Muscle layer of colon (tissue), 2 donors: ENCODE data around the gene EFNA2.

Source experiments
- H3K27ac ChIP-seq: one replicate; pipeline ENCODE4 v1.7.0; 2013; ENCODE audit warnings: low read depth, mild to moderate bottlenecking, low read length, moderate library complexity
- H3K27me3 ChIP-seq, 2 donors: one replicate each; pipeline ENCODE4 v1.7.0; 2013; ENCODE audit warnings: low read length in 2 of 2, mild to moderate bottlenecking in 2 of 2; ENCODE audit not compliant: insufficient read depth in 2 of 2, control insufficient read depth in 1 of 2
- H3K36me3 ChIP-seq: one replicate; pipeline ENCODE4 v1.7.0; 2013; ENCODE audit warnings: mild to moderate bottlenecking, low read length; ENCODE audit not compliant: insufficient read depth
- H3K4me1 ChIP-seq: one replicate; pipeline ENCODE4 v1.7.0; 2013; ENCODE audit warnings: mild to moderate bottlenecking, low read length; ENCODE audit not compliant: insufficient read depth
- H3K4me3 ChIP-seq, 2 donors: one replicate each; pipeline ENCODE4 v1.7.0; 2013; ENCODE audit warnings: low read length in 2 of 2, low read depth in 1 of 2, mild to moderate bottlenecking in 1 of 2, moderate library complexity in 1 of 2
- H3K9ac ChIP-seq: one replicate; pipeline ENCODE4 v1.7.0; 2013; ENCODE audit warnings: low read length
- H3K9me3 ChIP-seq: one replicate; pipeline ENCODE4 v1.7.0; 2013; ENCODE audit warnings: mild to moderate bottlenecking, low read length
- donor health status: abdominal sarcoma.
- donor health status: Adenocarcinoma of cecum.

Gene EFNA2

DNA sequence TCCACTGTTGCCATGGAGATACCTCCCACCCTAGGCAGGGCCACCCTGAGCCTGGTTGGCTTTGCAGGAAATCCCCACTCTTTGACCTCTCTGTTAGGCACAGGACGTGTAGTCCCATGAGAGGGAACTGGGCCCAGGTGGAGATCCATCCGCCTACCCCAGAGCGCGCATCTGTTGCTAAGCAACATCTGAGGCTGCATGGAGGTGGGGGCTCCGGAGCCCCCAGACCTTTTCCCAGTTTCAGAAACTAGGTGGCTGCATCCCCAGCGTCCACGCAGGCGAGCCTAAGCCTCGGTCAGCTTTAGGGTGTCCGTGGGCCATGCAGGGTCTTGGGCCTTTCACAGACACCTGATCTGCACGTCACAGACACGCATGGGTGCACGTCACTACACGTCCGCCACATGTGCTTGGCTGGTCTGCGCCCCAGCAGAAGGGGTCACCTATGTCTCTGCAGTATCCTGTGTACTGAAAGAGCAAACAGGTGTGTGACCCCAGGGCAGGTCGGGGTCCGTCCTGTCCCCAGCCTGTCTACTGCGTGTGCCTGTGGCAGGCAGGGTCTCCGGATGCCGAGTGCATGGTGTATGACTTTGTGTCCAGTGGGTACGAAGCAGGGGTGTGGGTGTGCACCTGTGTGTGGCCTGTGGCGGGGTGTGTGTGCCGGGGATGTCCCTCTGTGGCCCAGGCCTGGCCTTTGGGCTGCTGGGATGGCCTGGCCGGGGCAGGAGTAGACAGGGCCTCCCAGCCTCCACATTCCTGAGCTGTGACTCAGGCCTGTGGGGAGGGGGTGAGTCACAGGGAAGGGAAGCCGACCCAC is 20.7 kb upstream of the EFNA2 start:
- Histone ChIP-seq H3K36me3 (no peaks in the 10 kb centered on the region), H3K27ac (peak overlapping the region; percentile 93)

DNA sequence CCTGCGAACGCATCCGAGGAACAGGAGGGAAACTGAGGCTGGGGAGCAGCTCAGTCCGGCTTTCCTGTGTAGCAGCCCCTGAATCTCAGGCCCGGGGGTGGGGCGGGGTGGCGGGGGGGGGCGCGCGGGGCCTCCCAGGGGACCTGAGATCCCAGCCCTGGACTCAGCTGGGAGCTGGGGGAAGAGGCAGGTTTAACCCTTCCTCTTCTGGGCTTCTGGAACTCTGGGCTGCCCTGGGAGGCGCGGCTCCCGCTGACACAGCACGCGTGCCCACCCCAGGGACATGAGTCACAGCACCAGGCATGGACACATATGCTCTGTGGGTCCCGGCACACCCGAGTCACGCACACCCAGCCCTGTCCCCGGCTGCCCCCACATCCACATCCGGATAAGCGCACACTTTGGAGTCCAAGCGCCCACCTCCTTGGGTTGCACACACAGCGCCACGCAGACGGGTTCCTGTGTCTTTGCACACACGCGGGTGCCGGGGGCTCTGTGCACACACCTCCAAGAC is 20.0 kb upstream of the EFNA2 start:
- Histone ChIP-seq H3K9ac (no peak overlapping the region), H3K9me3 (no peaks in the 10 kb centered on the region), H3K4me3 (peak overlapping the region; percentile 28 to 70), H3K36me3 (peaks cover 2% of the 10 kb centered on the region), H3K4me1 (peaks cover 46% of the 10 kb centered on the region), H3K27me3 (no peaks in the 10 kb centered on the region), H3K27ac (peak overlapping the region; percentile 93)

More for the DNA sequence above, 20.7 kb upstream of the EFNA2 start:
- Histone ChIP-seq H3K4me3 (no peak overlapping the region), H3K9ac (no peak overlapping the region), H3K9me3 (no peaks in the 10 kb centered on the region), H3K4me1 (peaks cover 49% of the 10 kb centered on the region), H3K27me3 (no peaks in the 10 kb centered on the region)

DNA sequence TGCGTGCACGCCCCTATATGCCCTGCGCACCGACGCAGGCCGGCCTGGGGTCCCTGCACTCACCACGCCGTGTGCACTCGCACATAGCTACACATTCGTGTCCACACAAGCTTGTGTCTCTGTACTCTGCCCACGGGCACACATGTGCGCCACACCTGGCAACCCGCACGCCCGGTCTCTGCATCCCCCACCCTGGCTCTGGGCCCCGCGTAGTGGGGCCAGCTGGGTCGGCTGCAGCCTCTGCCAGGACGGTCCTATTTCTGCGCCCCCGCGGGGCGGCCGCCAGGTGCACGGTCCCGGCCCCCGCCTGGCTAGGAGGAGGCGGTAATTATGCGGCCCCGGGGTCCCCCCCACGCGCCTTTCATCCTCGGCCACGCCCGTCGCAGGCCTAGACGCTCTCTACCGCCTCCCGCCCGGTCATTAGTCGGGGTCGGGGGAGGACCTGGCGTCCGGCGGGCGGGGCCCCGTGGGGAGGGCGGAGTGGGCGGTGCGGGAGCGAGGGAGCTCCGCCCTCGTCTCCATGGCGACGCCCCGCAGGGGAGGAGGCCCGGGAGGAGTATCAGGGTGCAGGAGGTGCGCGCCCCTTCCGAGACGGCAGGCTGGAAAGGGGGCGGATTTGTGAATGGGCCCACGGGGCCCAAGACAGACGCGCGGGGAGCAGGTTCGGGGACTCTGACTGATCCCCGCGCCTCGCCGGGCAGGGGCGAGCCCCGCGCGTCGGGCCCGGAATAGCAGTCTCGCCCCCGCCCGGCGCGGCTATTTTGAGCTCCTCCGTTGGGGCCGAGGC is 19.4 kb upstream of the EFNA2 start:
- Histone ChIP-seq H3K27ac (peak overlapping the region; percentile 93), H3K27me3 (no peaks in the 10 kb centered on the region), H3K36me3 (peaks cover 8% of the 10 kb centered on the region), H3K4me3 (peak overlapping the region; percentile 28 to 70), H3K9ac (no peak overlapping the region), H3K4me1 (peaks cover 50% of the 10 kb centered on the region), H3K9me3 (no peaks in the 10 kb centered on the region)

DNA sequence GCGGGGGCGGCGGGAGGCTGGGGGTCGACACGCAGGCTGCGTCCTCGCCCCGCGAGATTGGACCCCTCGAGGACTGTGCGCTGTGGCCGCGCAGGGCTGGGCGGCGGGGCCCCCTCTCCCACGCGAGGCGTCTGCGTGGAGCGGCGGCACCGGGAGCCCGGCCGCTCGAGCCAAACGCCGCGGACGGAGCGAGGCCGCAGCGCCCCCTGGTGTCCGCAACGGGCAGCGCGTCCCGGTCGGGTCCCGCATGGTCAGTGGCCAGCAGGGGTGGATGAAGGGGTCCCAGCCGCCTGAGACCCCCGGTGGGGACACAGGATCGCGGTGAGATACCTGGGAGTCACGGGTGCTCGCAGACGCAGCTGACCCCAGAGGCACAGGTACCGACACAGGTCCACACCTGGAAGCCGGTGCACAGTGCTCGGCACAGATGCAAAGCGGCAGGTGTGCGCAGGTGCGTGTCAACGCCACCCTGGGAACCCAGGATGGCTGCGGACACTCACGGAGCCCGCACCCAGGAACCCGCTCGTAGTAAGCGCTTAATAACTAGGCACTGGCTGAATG is 18.7 kb upstream of the EFNA2 start:
- Histone ChIP-seq H3K36me3 (peaks cover 15% of the 10 kb centered on the region), H3K4me1 (peaks cover 50% of the 10 kb centered on the region), H3K9ac (peak overlapping the region; percentile 27), H3K27ac (peak overlapping the region; percentile 93), H3K27me3 (no peaks in the 10 kb centered on the region), H3K9me3 (no peaks in the 10 kb centered on the region), H3K4me3 (peak overlapping the region; percentile 41 to 70)

DNA sequence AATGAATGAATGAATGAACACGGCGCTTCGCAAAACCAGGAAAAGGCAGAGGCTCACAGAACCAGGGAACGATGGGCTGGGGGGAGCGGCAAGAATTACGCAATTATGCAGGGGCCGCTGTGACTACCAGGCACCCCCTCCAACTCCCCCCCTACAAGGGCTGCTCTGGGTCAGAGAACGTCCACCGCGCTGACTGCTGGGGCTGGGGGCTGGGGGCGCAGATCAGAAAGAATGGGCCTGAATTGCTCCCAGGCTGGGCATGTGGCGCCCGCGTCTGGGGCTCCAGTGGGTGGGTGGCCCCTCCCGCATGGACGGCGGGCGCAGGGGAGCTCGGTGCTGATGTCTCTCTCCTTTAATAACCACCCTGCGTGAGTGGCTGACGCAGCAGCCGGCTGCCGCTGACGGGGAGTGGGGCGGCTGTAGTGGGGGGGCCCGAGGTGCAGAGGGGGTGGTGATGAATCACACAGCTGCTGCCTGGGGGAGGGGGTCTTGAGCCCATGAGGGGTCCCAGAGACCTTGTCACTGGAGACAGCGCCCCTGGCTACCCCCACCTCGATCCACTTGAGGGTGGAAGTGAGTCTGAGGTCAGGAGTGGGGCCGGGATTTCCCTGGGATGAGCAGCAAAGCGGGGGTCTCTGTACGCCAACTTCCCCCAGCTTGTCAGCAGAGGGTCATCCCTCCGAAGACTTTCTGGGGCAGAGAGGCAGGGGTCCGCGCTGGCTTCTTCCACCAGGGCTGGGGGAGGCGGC is 18.0 kb upstream of the EFNA2 start:
- H3K4me1 ChIP-seq, result peaks cover 50% of the 10 kb centered on the region
- H3K4me3 ChIP-seq, result peak overlapping the region in 1 of 2 donors; percentile 41
- H3K27me3 ChIP-seq, result no peaks in the 10 kb centered on the region
- peaks cover 22% of the 10 kb centered on the region for H3K36me3 ChIP-seq
- peak overlapping the region; percentile 79 for H3K9ac ChIP-seq
- H3K27ac ChIP-seq, result peak overlapping the region; percentile 98
- no peaks in the 10 kb centered on the region for H3K9me3 ChIP-seq

- Histone ChIP-seq H3K4me1 (peaks cover 56% of the 10 kb centered on the region), H3K4me3 (peak overlapping the region in 1 of 2 donors; percentile 39), H3K27me3 (no peaks in the 10 kb centered on the region), H3K9ac (peak overlapping the region; percentile 79), H3K9me3 (no peaks in the 10 kb centered on the region), H3K36me3 (peaks cover 30% of the 10 kb centered on the region), H3K27ac (peak overlapping the region; percentile 98)
These were observed 17.2 kb upstream of the EFNA2 start for GRCh38 chr19:1268226-1269064.

DNA sequence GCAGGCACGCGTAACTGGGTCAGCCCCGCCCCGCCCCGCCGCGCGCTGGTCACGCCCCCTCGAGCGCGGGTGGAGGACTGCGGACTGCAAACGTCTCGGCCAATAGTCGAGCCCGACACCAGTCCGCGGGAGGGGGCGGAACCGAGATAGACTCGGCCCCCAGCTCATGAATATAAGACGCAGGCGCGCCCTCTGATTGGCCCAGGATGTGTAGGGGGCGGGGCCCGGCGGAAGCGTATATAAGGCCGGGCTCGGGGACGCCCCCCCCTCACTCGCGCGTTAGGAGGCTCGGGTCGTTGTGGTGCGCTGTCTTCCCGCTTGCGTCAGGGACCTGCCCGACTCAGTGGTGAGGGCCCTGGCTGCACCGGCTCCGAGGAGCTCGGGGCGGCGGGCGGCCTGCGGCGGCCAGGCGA is 16.6 kb upstream of the EFNA2 start, which contains the start of gene CIRBP:
Gene CIRBP, plus strand, starts transcription at position 268 of the 413 bp plus-strand sequence. CDS start 1,602 bp downstream, outside the sequence.
- Histone ChIP-seq H3K9ac (peak within 1 kb of the TSS; percentile 91), H3K36me3 (peaks cover 36% of the 10 kb centered on the region), H3K27ac (peak within 1 kb of the TSS; percentile 98), H3K27me3 (no peaks in the 10 kb centered on the region), H3K9me3 (no peaks in the 10 kb centered on the region), H3K4me1 (peaks cover 63% of the 10 kb centered on the region), H3K4me3 (peak within 1 kb of the TSS; percentile 76 to 83)

DNA sequence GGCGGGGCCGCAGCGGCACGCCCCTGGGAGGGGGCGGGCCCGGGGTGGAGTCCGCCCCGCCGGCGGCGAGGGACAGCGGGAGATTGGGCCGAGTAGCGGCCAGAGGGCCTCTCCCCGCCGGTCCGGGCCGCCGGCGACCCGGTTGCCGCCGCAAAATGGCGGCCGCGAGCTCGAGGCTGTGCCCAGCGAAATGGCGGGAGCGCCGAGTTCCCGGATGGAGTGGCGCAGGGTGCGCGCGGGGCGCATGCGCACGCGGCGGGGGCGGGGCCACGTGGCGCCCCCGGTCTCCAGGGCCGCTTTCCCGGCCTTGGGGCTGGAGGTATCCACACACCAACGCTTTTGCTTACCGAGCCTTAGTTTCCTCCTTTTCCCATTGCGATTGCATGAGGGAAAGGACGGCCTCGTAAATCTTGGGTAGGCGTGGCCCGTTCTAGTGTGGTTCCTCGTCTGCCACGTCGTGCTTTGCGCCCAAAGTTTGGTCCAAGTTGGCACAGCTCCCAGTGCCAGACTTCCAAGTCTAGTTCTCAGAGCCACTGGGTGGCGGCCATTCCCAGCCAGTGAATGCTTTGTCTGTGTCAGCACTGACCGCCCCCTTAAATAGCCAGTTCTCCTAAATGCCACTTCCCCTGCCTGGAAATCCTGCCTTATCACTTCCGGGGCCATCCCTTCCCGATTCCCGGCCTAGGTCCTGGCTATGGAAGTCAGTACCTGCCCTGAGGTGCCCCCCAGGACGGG is 16.0 kb upstream of the EFNA2 start:
- Histone ChIP-seq H3K4me1 (peaks cover 68% of the 10 kb centered on the region), H3K9me3 (no peaks in the 10 kb centered on the region), H3K27me3 (no peaks in the 10 kb centered on the region), H3K4me3 (peak overlapping the region; percentile 76 to 83), H3K36me3 (peaks cover 42% of the 10 kb centered on the region), H3K27ac (peak overlapping the region; percentile 98), H3K9ac (peak overlapping the region; percentile 91)

DNA sequence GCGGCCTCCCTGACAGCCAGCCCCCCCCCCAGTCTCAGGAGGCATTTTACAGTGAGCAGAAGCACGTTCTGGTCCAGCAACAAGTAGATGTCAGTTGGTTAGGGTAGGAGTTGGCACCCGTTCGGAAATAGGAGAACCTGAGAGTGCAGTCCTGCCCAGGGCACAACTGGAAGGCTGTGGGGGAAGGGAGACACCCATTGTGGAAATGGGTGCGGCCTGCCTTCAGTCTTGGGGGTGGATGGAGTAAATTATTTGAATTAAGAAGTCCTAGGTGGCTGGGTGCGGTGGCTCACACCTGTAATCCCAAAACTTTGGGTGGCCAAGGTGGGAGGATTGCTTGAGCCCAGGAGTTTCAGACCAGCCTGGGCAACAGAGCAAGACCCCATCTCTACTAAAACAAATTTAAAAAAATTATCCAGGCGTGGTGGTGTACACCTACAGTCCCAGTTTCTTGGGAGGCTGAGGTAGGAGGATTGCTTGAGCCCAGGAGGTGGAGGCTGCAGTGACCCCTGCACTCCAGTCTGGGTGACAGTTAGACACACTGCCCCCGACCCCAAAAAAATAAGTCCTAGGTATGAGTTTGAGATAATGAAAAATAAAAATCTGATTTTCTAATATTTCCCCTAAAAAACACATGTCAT is 15.3 kb upstream of the EFNA2 start:
- H3K27ac ChIP-seq, result peak overlapping the region; percentile 98
- peaks cover 72% of the 10 kb centered on the region for H3K4me1 ChIP-seq

More for the DNA sequence above, 15.3 kb upstream of the EFNA2 start:
- Histone ChIP-seq H3K4me3 (peak overlapping the region; percentile 76 to 83), H3K36me3 (peaks cover 45% of the 10 kb centered on the region), H3K9me3 (no peaks in the 10 kb centered on the region), H3K27me3 (no peaks in the 10 kb centered on the region), H3K9ac (peak overlapping the region; percentile 91)
